K562 (cell line): ENCODE measurements around the gene EME2. TPM values are rescaled to one million over a fixed set of nuclear protein-coding genes. Genes with fewer than 3 reads are reported as not detected.
A peak's percentile ranks its signal among the peaks of the same experiment; 100 is the strongest.

ENCODE experiments used
- ATF1 ChIP-seq, 2 experiments: fragments of 450-650 bp in 1 of 2; IDR thresholded peaks; 2 replicates each; pipeline ENCODE4 v1.6.1; 2016; ENCODE audit warnings: missing compliant biosample characterization in 1 of 2, missing genetic modification characterization in 1 of 2
- CBX1 ChIP-seq: sonication (generic); IDR thresholded peaks from 2 replicates; pipeline ENCODE4 v1.6.1; 2016; ENCODE audit warnings: antibody characterized with exemption, low read depth, mild to moderate bottlenecking
- CBX5 ChIP-seq: IDR thresholded peaks from 2 replicates; pipeline ENCODE4 v1.6.1; 2014; ENCODE audit warnings: low read depth, borderline replicate concordance
- CHD2 ChIP-seq: IDR thresholded peaks from 2 replicates; pipeline ENCODE4 v1.6.1; 2011; ENCODE audit warnings: low read depth, low read length
- ERF ChIP-seq: fragments of 450-650 bp; formaldehyde crosslinking; IDR thresholded peaks from 2 replicates; pipeline ENCODE4 v1.4.0; 2020; ENCODE audit warnings: mild to moderate bottlenecking, mixed read lengths
- FOXA3 ChIP-seq, 2 experiments: fragments of 450-650 bp in 1 of 2; sonication (generic) in 1 of 2; formaldehyde crosslinking; IDR thresholded peaks in 1 of 2; conservative IDR thresholded peaks in 1 of 2; 2 replicates each; pipeline versions ENCODE4 v1.4.0 to v1.8.0; 2020 to 2022; ENCODE audit warnings: mild to moderate bottlenecking in 2 of 2, missing genetic modification reagents in 1 of 2
- IFI16 ChIP-seq: fragments of 250-450 bp; sonication (Bioruptor Pico); IDR thresholded peaks from 2 replicates; pipeline ENCODE4 v2.1.2; 2022; ENCODE audit warnings: mild to moderate bottlenecking, inconsistent platforms
- MTA3 ChIP-seq: fragments of 450-650 bp; formaldehyde crosslinking; IDR thresholded peaks from 2 replicates; pipeline ENCODE4 v1.6.1; 2017; ENCODE audit warnings: mild to moderate bottlenecking, borderline replicate concordance
- MYNN ChIP-seq, 2 experiments: sonication (generic); formaldehyde crosslinking in 1 of 2; IDR thresholded peaks; 2 replicates each; pipeline versions ENCODE4 v1.5.0 to v1.6.1; 2016 to 2020; ENCODE audit warnings: antibody characterized with exemption in 1 of 2, missing genetic modification reagents in 1 of 2
- PCBP1 ChIP-seq: fragments of 200-400 bp; formaldehyde crosslinking; IDR thresholded peaks from 2 replicates; pipeline ENCODE4 v1.6.1; 2018; ENCODE audit warnings: mild to moderate bottlenecking, low read depth, low read length; ENCODE audit not compliant: poor library complexity, severe bottlenecking
- PTTG1 ChIP-seq: fragments of 450-650 bp; IDR thresholded peaks from 2 replicates; pipeline ENCODE4 v1.6.1; 2016; ENCODE audit warnings: low read depth, mild to moderate bottlenecking, missing genetic modification characterization, missing compliant biosample characterization
- RBM15 ChIP-seq: fragments of 200-400 bp; formaldehyde crosslinking; IDR thresholded peaks from 2 replicates; pipeline ENCODE4 v1.6.1; 2018; ENCODE audit warnings: mild to moderate bottlenecking, low read length, moderate library complexity; ENCODE audit not compliant: insufficient read depth
- TOE1 ChIP-seq, 2 experiments: fragments of 450-650 bp in 1 of 2; sonication (generic) in 1 of 2; formaldehyde crosslinking in 1 of 2; IDR thresholded peaks; 2 replicates each; pipeline versions ENCODE4 v1.7.1 to v1.8.0; 2016 to 2022; ENCODE audit warnings: borderline replicate concordance in 2 of 2, mild to moderate bottlenecking in 2 of 2, antibody characterized with exemption in 1 of 2, inconsistent platforms in 1 of 2, low read depth in 1 of 2, missing genetic modification reagents in 1 of 2, moderate library complexity in 1 of 2
- ZNF780A ChIP-seq: fragments of 250-450 bp; sonication (Bioruptor Pico); IDR thresholded peaks from 2 replicates; pipeline ENCODE4 v1.5.0; 2021; ENCODE audit warnings: mild to moderate bottlenecking
- polyA plus RNA-seq, 8 experiments: library from polyadenylated mRNA; depleted of rRNA in 4 of 8; stranded (reverse) in 5 of 8; unstranded in 3 of 8; fragments of >200 nt; fragmentation: Nextera tagmentation in 2 of 8; fragmentation: Illumina TruSeq in 1 of 8; extraction: Ambion mirVana in 2 of 8; extraction: Trizol in 1 of 8; gene quantifications; 2 replicates each; pipeline versions ENCODE4 v1.2.1 to v1.2.3, GENCODE V29; 2011 to 2014; ENCODE audit warnings: inconsistent platforms in 1 of 8, missing spikeins in 1 of 8
- total RNA-seq, 7 experiments: library from RNA; depleted of rRNA in 6 of 7; stranded (reverse); fragments of >200 nt in 6 of 7; fragmentation: Illumina TruSeq in 2 of 7; extraction: Trizol in 2 of 7; gene quantifications; 2 replicates each; pipeline versions ENCODE4 v1.2.1 to v1.2.3, GENCODE V29; 2011 to 2021; ENCODE audit warnings: low replicate concordance in 1 of 7
- TF ChIP-seq, protein P1 (sequence below): fragments of 250-450 bp; sonication (Bioruptor Pico); IDR thresholded peaks from 2 replicates; pipeline ENCODE4 v1.9.0; 2021; ENCODE audit warnings: mild to moderate bottlenecking, inconsistent platforms
- TF ChIP-seq, protein P2 (sequence below): fragments of 250-450 bp; sonication (Bioruptor Pico); IDR thresholded peaks from 2 replicates; pipeline ENCODE4 v1.8.0; 2022; ENCODE audit warnings: inconsistent platforms
- TF ChIP-seq, protein P3 (sequence below), 2 experiments: fragments of 450-650 bp; conservative IDR thresholded peaks; 2 replicates each; pipeline ENCODE4 v1.6.1; 2017; ENCODE audit warnings: mild to moderate bottlenecking in 2 of 2, moderate library complexity in 2 of 2
- TF ChIP-seq, protein P4 (sequence below): fragments of 200-800 bp; sonication (Bioruptor generic); IDR thresholded peaks from 2 replicates; pipeline ENCODE4 v1.6.1; 2017; ENCODE audit warnings: missing genetic modification characterization, missing compliant biosample characterization
- TF ChIP-seq, protein P5 (sequence below): fragments of 250-450 bp; sonication (Bioruptor Pico); IDR thresholded peaks from 2 replicates; pipeline ENCODE4 v1.8.0; 2022; ENCODE audit warnings: moderate library complexity, mild to moderate bottlenecking, inconsistent platforms

EME2 gene
- total and polyA plus RNA-seq, 9 of the 15 experiments (the other 6 are each of a cell fraction or from before 2014, with no cell fraction given), result 0.35 to 19.9 (median 3.5) TPM

DNA sequence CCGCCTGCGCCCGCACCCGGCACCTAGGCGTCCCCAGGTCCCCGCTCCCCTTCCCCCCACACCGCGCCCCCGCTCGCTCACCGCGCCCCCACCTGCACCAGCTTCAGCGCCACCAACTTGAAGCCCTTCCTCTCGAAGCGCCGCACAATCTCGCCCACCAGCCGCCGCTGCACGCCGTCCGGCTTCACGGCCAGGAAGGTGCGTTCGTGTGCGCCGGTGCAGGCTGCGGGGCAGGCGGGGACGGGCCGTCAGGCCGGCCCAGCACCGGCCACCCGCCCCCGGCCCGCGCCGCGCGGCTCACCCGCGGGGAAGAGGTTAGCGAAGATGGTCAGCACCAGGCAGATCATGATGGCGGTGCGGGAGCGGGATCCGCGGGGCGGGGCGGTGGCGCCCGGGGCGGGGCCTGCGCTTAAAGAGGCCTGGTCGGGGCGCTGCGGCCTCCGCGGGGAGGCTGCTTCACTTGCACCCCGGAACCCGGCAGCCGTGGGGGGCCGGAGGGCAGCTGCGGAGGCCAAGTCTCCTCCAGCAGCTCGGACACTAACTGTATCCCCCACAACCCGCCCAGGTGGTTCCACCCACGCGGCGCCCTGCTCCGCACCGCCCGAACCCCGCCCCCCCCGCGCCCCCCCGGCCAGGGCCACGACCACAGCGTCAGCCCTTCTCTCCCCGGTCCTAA lies 1.3 kb upstream of the EME2 start, which contains the start of gene NME3 (continued):
- TF ChIP-seq, protein P1, sequence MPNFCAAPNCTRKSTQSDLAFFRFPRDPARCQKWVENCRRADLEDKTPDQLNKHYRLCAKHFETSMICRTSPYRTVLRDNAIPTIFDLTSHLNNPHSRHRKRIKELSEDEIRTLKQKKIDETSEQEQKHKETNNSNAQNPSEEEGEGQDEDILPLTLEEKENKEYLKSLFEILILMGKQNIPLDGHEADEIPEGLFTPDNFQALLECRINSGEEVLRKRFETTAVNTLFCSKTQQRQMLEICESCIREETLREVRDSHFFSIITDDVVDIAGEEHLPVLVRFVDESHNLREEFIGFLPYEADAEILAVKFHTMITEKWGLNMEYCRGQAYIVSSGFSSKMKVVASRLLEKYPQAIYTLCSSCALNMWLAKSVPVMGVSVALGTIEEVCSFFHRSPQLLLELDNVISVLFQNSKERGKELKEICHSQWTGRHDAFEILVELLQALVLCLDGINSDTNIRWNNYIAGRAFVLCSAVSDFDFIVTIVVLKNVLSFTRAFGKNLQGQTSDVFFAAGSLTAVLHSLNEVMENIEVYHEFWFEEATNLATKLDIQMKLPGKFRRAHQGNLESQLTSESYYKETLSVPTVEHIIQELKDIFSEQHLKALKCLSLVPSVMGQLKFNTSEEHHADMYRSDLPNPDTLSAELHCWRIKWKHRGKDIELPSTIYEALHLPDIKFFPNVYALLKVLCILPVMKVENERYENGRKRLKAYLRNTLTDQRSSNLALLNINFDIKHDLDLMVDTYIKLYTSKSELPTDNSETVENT (CRISPR knock-in tag), result peak; percentile 30; the same call in 1 of the 2 replicates
- TF ChIP-seq FOXA3 (CRISPR knock-in tag; conservative IDR thresholded peaks at IDR 0.05 in 1 of 2, IDR thresholded peaks at IDR 0.05 in 1 of 2) (no peak), CHD2 (no peak), ERF (CRISPR knock-in tag) (no peak), MYNN (IDR thresholded peaks at IDR 0.05) (no peak), MYNN (CRISPR knock-in tag; IDR thresholded peaks at IDR 0.05) (no peak), CBX1 (no peak), PCBP1 (peak; percentile 30), IFI16 (CRISPR knock-in tag) (no peak), ZNF780A (CRISPR knock-in tag) (no peak), CBX5 (no peak), ATF1 (CRISPR knock-in tag; IDR thresholded peaks at IDR 0.05) (no peak), ATF1 (tag; IDR thresholded peaks at IDR 0.05) (no peak), PTTG1 (tag) (no peak), MTA3 (no peak; the same call in 1 of the 2 replicates), RBM15 (no peak), TOE1 (IDR thresholded peaks at IDR 0.05; ENCODE audit: borderline replicate concordance) (peak; percentile 55; the same call in 1 of the 2 replicates), TOE1 (CRISPR knock-in tag; IDR thresholded peaks at IDR 0.05; ENCODE audit: borderline replicate concordance, low read depth) (no peak)
- TF ChIP-seq, protein P2, sequence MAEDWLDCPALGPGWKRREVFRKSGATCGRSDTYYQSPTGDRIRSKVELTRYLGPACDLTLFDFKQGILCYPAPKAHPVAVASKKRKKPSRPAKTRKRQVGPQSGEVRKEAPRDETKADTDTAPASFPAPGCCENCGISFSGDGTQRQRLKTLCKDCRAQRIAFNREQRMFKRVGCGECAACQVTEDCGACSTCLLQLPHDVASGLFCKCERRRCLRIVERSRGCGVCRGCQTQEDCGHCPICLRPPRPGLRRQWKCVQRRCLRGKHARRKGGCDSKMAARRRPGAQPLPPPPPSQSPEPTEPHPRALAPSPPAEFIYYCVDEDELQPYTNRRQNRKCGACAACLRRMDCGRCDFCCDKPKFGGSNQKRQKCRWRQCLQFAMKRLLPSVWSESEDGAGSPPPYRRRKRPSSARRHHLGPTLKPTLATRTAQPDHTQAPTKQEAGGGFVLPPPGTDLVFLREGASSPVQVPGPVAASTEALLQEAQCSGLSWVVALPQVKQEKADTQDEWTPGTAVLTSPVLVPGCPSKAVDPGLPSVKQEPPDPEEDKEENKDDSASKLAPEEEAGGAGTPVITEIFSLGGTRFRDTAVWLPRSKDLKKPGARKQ (CRISPR knock-in tag), result no peak
- TF ChIP-seq, protein P3, sequence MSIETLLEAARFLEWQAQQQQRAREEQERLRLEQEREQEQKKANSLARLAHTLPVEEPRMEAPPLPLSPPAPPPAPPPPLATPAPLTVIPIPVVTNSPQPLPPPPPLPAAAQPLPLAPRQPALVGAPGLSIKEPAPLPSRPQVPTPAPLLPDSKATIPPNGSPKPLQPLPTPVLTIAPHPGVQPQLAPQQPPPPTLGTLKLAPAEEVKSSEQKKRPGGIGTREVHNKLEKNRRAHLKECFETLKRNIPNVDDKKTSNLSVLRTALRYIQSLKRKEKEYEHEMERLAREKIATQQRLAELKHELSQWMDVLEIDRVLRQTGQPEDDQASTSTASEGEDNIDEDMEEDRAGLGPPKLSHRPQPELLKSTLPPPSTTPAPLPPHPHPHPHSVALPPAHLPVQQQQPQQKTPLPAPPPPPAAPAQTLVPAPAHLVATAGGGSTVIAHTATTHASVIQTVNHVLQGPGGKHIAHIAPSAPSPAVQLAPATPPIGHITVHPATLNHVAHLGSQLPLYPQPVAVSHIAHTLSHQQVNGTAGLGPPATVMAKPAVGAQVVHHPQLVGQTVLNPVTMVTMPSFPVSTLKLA (conservative IDR thresholded peaks at IDR 0.05), result peak in 1 of 2 experiments; percentile 36; a peak in 1 of 4 replicates
- TF ChIP-seq, protein P4, sequence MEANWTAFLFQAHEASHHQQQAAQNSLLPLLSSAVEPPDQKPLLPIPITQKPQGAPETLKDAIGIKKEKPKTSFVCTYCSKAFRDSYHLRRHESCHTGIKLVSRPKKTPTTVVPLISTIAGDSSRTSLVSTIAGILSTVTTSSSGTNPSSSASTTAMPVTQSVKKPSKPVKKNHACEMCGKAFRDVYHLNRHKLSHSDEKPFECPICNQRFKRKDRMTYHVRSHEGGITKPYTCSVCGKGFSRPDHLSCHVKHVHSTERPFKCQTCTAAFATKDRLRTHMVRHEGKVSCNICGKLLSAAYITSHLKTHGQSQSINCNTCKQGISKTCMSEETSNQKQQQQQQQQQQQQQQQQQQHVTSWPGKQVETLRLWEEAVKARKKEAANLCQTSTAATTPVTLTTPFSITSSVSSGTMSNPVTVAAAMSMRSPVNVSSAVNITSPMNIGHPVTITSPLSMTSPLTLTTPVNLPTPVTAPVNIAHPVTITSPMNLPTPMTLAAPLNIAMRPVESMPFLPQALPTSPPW (CRISPR knock-in tag), result peak; percentile 99
- TF ChIP-seq, protein P5, sequence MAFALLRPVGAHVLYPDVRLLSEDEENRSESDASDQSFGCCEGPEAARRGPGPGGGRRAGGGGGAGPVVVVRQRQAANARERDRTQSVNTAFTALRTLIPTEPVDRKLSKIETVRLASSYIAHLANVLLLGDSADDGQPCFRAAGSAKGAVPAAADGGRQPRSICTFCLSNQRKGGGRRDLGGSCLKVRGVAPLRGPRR, result no peak
